ENCODE measurements around the gene DKKL1. TPM values are rescaled to one million over a fixed set of nuclear protein-coding genes. Genes with fewer than 3 reads are reported as not detected.

DKKL1 gene
- total RNA-seq, 6 donors from 2014 or later: 0.40 to 0.69 (median 0.61) TPM; not detected in 3

DNA sequence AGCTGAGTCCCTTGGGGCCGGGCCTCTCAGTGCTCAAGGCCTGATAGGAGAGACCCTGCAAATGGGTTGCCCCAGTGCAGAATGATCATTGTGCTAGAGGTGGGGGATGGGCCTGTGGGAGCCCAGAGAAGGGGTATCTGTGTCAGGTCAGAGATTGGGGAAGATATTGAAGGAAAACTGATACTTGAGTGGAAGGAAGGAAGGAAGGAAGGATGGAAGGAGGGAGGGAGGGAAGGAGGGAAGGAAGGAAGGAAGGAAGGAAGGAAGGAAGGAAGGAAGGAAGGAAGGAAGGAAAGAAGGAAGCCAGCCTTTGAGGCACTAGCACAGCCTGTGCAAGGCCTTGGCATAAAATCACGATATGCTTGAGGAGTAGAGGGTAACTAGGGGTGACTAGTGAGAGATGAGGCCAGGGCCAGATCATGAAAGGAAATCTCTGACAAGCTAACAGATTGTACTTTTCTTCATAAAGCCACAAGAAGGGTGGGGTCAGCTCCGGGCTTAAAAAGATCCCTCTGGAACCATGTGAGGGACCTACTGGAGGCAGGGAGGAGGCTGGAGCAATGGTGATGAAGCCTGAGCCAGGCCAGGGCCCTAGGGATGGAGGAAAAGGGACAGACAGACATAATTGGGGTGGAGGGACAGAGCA lies 48.1 kb downstream of the DKKL1 start:
- no peaks in the 10 kb centered on the region for H3K27me3 ChIP-seq
- H3K36me3 ChIP-seq: no peaks in the 10 kb centered on the region
- H3K4me1 ChIP-seq: peaks cover 0 to 6% (median 2%) of the 10 kb centered on the region in 4 donors
- no peak for ATAC-seq (ENCODE audit: low FRiP score in 2 of 2)
- no peak for DNase-seq
- H3K27ac ChIP-seq: no peak overlapping the region
- H3K9me3 ChIP-seq: no peaks in the 10 kb centered on the region
- no peak overlapping the region for H3K4me3 ChIP-seq
- TF ChIP-seq POLR2A (IDR thresholded peaks at IDR 0.05): no peak
- TF ChIP-seq POLR2AphosphoS5 (IDR thresholded peaks at IDR 0.05): no peak
- TF ChIP-seq, protein P1, sequence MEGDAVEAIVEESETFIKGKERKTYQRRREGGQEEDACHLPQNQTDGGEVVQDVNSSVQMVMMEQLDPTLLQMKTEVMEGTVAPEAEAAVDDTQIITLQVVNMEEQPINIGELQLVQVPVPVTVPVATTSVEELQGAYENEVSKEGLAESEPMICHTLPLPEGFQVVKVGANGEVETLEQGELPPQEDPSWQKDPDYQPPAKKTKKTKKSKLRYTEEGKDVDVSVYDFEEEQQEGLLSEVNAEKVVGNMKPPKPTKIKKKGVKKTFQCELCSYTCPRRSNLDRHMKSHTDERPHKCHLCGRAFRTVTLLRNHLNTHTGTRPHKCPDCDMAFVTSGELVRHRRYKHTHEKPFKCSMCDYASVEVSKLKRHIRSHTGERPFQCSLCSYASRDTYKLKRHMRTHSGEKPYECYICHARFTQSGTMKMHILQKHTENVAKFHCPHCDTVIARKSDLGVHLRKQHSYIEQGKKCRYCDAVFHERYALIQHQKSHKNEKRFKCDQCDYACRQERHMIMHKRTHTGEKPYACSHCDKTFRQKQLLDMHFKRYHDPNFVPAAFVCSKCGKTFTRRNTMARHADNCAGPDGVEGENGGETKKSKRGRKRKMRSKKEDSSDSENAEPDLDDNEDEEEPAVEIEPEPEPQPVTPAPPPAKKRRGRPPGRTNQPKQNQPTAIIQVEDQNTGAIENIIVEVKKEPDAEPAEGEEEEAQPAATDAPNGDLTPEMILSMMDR (IDR thresholded peaks at IDR 0.05): no peak
- no peak for TF ChIP-seq EP300 (IDR thresholded peaks at IDR 0.05)
- WGBS, 2 donors: 70 to 84% methylated on average over 2 to 3 of the region's 3 CpGs

DNA sequence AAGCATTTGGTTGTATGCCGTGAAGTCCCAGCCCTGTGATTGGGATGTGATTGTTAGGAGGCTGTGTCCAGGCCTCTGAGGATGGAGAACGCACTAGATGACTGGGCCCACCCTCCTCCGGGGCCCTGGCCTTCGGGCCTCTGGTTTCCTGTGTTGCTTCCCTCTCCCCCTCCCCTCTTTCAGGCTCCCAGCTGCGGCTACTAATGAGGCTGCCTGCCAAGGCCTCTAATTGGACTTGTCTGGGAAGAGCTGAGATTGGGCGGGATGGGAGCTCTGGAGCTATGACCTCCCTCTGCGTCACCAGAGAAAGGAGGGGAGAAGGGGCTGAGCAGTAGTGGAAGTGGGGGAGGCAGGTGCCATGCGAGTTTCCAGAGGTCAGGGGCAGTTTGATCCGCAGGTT lies 49.7 kb downstream of the DKKL1 start:
- H3K36me3 ChIP-seq: no peaks in the 10 kb centered on the region
- no peak overlapping the region for H3K4me3 ChIP-seq
- H3K27me3 ChIP-seq: no peaks in the 10 kb centered on the region
- TF ChIP-seq POLR2A (IDR thresholded peaks at IDR 0.05): no peak
- TF ChIP-seq EP300 (IDR thresholded peaks at IDR 0.05): no peak
- TF ChIP-seq, protein P1 (IDR thresholded peaks at IDR 0.05): no peak
- TF ChIP-seq POLR2AphosphoS5 (IDR thresholded peaks at IDR 0.05): no peak
- no peak overlapping the region for H3K27ac ChIP-seq
- H3K4me1 ChIP-seq: peaks cover 0 to 6% (median 2%) of the 10 kb centered on the region in 4 donors
- H3K9me3 ChIP-seq: no peaks in the 10 kb centered on the region
- ATAC-seq (ENCODE audit: low FRiP score in 2 of 2) (no peak), DNase-seq (no peak)
- WGBS, 2 donors: 75 to 100% methylated on average over 4 to 9 of the region's 9 CpGs

DNA sequence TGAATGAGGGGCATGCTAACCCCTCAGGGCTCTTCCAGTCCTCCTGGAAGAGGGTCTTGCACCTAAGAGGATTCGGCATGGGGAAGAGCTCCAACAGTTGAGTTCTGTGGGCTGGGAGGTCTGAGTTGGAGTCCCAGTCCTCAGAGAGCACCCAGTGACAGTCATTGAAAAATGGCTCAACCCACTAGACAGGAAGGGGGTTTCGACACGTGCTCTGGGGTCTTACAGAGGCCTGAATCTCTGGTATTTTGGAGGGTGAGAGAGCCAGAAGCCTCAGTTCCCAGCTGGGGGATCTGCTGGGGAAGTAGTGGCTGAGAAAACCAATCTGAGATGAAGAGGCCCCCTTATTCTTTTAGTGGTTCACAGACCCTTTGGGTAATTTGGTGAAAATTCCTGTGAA lies 50.6 kb downstream of the DKKL1 start:
- TF ChIP-seq EP300 (IDR thresholded peaks at IDR 0.05) (no peak), POLR2AphosphoS5 (IDR thresholded peaks at IDR 0.05) (no peak)
- DNase-seq: no peak
- no peak for ATAC-seq (ENCODE audit: low FRiP score in 2 of 2)
- Histone ChIP-seq H3K36me3 (no peaks in the 10 kb centered on the region), H3K27ac (no peak overlapping the region), H3K27me3 (no peaks in the 10 kb centered on the region), H3K9me3 (no peaks in the 10 kb centered on the region), H3K4me3 (no peak overlapping the region), H3K4me1 (peaks cover 0 to 4% (median under 1%) of the 10 kb centered on the region in 4 donors)
- 75 to 76% methylated on average over 3 of the region's 3 CpGs for WGBS, 2 donors

DNA sequence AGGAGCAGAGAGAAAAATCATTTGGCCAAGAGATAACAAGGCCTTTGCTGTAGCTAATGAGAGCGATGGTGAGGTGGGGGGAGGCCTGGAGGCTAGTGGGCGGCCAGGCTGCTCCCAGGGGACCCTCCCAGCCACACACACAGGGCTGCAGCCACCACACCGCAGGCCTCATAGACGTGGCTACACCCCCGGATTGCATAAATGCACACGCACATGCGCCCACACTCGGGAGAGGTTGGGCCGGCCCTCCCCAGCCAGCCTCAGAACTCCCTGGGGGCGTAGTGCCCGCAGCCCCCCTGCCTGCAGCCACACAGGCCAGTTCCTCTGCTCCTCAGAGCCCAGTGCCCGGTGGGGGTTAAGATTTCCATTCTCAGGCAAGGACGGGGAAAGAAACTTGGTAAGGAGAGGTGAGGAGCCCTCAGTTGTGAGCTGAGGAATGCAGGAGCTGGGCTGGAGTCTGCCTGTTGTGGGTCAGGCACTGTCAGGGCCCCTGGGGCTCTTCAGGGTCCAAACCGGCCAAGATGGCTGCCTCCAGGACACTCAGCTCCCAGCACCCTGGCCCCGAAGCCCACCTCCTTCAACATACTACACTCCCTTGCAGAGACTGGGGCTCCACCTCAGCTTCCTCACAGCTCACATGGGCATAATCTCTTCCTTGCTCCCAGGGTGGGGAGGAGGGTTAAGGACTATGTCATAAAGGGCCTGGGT lies 51.6 kb downstream of the DKKL1 start:
- no peak overlapping the region for H3K4me3 ChIP-seq
- H3K4me1 ChIP-seq: no peaks in the 10 kb centered on the region
- no peaks in the 10 kb centered on the region for H3K36me3 ChIP-seq
- no peaks in the 10 kb centered on the region for H3K9me3 ChIP-seq
- no peak for DNase-seq
- ATAC-seq (ENCODE audit: low FRiP score in 2 of 2): no peak
- H3K27ac ChIP-seq: no peak overlapping the region
- H3K27me3 ChIP-seq: no peaks in the 10 kb centered on the region
- 58 to 64% methylated on average over 8 to 15 of the region's 15 CpGs for WGBS, 2 donors
- TF ChIP-seq, protein P1 (IDR thresholded peaks at IDR 0.05): no peak
- TF ChIP-seq EP300 (IDR thresholded peaks at IDR 0.05) (no peak), POLR2A (IDR thresholded peaks at IDR 0.05) (no peak), POLR2AphosphoS5 (IDR thresholded peaks at IDR 0.05) (no peak)

DNA sequence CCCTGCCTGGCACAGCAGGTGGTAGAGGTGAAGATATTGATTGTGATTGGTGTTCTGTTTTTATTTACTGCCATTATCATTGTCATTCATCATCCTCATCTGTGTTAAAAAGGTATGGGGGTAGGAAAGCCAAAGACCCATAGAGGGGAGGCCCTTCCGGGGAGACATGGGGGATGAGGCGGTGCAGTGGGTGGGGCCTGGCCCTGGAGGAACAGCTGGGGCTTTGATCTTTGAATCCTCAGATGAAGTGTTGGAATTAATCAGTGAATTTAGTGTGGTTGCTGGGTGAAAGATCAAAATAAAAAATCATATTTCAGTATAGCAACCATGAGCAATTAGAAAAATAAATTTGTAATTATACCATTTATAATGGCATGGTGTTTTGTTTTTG lies 52.1 kb downstream of the DKKL1 start:
- H3K9me3 ChIP-seq: no peaks in the 10 kb centered on the region
- no peak for TF ChIP-seq POLR2A (IDR thresholded peaks at IDR 0.05)
- no peak for TF ChIP-seq EP300 (IDR thresholded peaks at IDR 0.05)
- H3K27ac ChIP-seq: no peak overlapping the region
- no peak overlapping the region for H3K4me3 ChIP-seq
- no peaks in the 10 kb centered on the region for H3K36me3 ChIP-seq
- H3K27me3 ChIP-seq: no peaks in the 10 kb centered on the region
- H3K4me1 ChIP-seq: peaks cover 0 to 5% (median 3%) of the 10 kb centered on the region in 4 donors
- no peak for ATAC-seq (ENCODE audit: low FRiP score in 2 of 2)
- DNase-seq: no peak
- 88 to 90% methylated on average over 2 of the region's 2 CpGs for WGBS, 2 donors
